ENCODE results near the gene RNF224.

Gene RNF224

GRCh38 chr9:137273095-137273490 is 45.8 kb downstream of the RNF224 start:
- Histone ChIP-seq H3K27me3 (peaks cover 0 to 44% of the 10 kb centered on the region in 2 donors), H3K4me3 (no peak overlapping the region), H3K27ac (no peak overlapping the region), H3K4me1 (peaks cover 5 to 55% (median 46%) of the 10 kb centered on the region in 4 donors), H3K9me3 (no peaks in the 10 kb centered on the region), H3K36me3 (peaks cover 20 to 52% (median 28%) of the 10 kb centered on the region in 3 donors)
- peak in 1 of 2 donors; percentile 51 for DNase-seq
- intact Hi-C loops (cut with DNase I; ENCODE audit: low total_unique reads) = no loop called here
- TF ChIP-seq, protein P1, sequence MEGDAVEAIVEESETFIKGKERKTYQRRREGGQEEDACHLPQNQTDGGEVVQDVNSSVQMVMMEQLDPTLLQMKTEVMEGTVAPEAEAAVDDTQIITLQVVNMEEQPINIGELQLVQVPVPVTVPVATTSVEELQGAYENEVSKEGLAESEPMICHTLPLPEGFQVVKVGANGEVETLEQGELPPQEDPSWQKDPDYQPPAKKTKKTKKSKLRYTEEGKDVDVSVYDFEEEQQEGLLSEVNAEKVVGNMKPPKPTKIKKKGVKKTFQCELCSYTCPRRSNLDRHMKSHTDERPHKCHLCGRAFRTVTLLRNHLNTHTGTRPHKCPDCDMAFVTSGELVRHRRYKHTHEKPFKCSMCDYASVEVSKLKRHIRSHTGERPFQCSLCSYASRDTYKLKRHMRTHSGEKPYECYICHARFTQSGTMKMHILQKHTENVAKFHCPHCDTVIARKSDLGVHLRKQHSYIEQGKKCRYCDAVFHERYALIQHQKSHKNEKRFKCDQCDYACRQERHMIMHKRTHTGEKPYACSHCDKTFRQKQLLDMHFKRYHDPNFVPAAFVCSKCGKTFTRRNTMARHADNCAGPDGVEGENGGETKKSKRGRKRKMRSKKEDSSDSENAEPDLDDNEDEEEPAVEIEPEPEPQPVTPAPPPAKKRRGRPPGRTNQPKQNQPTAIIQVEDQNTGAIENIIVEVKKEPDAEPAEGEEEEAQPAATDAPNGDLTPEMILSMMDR (IDR thresholded peaks at IDR 0.05) = no peak

DNA sequence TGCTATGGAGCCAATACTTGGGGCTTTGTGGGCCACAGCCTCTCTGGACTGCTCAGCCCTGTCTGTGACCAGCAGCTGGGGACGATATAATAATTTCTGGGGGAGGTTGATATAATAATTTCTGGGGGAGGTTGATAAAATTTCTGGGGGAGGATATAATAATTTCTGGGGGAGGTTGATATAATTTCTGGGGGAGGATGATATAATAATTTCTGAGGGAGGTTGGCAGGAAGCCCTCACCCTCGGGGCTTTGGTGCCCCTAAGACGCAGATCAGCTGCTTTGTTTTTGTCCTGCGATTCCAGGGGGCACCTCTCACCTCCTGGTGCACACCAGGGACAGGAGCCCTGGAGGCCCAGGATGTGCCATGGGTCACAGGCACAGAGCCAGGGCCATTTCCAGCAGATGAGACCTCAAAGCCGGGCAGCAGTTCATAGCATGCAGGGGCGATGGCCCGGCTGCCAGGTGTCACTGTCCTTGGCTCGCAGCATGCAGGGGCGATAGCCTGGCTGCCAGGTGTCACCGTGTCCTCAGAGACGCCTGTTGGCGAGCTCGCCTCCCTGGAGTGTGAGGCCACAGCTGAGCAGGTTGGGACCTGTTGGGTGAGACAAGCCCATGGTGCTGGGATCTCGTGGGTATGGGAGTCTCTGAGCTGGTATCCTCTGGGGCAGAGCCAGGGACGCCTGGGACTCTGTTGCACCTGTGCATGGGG is 46.5 kb downstream of the RNF224 start:
- no peak overlapping the region for H3K4me3 ChIP-seq
- no peaks in the 10 kb centered on the region for H3K9me3 ChIP-seq
- H3K27ac ChIP-seq = no peak overlapping the region
- peaks cover 0 to 49% of the 10 kb centered on the region in 2 donors for H3K27me3 ChIP-seq
- intact Hi-C loops (cut with DNase I; ENCODE audit: low total_unique reads) = no loop called here
- TF ChIP-seq, protein P1 (IDR thresholded peaks at IDR 0.05) = no peak
- H3K4me1 ChIP-seq = peaks cover 3 to 48% (median 40%) of the 10 kb centered on the region in 4 donors
- H3K36me3 ChIP-seq = peaks cover 20 to 50% (median 27%) of the 10 kb centered on the region in 3 donors
- peak in 1 of 2 donors; percentile 58 for DNase-seq

- peaks cover 0 to 34% (median 27%) of the 10 kb centered on the region in 4 donors for H3K4me1 ChIP-seq
Observed at GRCh38 chr9:137275203-137275587, 47.9 kb downstream of the RNF224 start.

GRCh38 chr9:137275588-137276472 is 48.5 kb downstream of the RNF224 start:
- DNase-seq = peak in 1 of 2 donors; percentile 59

More at GRCh38 chr9:137275203-137275587, 47.9 kb downstream of the RNF224 start:
- Histone ChIP-seq H3K36me3 (peaks cover 20 to 38% (median 27%) of the 10 kb centered on the region in 3 donors), H3K27me3 (peaks cover 0 to 64% of the 10 kb centered on the region in 2 donors), H3K4me3 (no peak overlapping the region), H3K27ac (no peak overlapping the region), H3K9me3 (no peaks in the 10 kb centered on the region)
- DNase-seq = no peak
- intact Hi-C loops (cut with DNase I; ENCODE audit: low total_unique reads) = no loop called here
- TF ChIP-seq, protein P1 (IDR thresholded peaks at IDR 0.05) = no peak

More at GRCh38 chr9:137275588-137276472, 48.5 kb downstream of the RNF224 start:
- Histone ChIP-seq H3K9me3 (no peaks in the 10 kb centered on the region), H3K27me3 (peaks cover 0 to 70% of the 10 kb centered on the region in 2 donors), H3K4me3 (no peak overlapping the region), H3K36me3 (peaks cover 20 to 31% (median 27%) of the 10 kb centered on the region in 3 donors), H3K4me1 (peaks cover 0 to 39% (median 30%) of the 10 kb centered on the region in 4 donors), H3K27ac (no peak overlapping the region)
- intact Hi-C loops (cut with DNase I; ENCODE audit: low total_unique reads) = no loop called here
- TF ChIP-seq, protein P1 (IDR thresholded peaks at IDR 0.05) = no peak

Measured in tibial artery (tissue), 4 donors.